GM12873 (cell line): ENCODE measurements around the gene SLC6A4.

ENCODE experiments used
- CTCF ChIP-seq: IDR thresholded peaks from 2 replicates; pipeline ENCODE4 v1.5.1; 2012; ENCODE audit warnings: low read depth, mild to moderate bottlenecking, moderate library complexity, low read length, control low read depth; ENCODE audit not compliant: insufficient read depth; ENCODE audit errors: missing control alignments

Gene SLC6A4

GRCh38 chr17:30219833-30220232, 15.7 kb downstream of the SLC6A4 start:
- no peak for TF ChIP-seq CTCF

- TF ChIP-seq CTCF, result no peak
Observed at GRCh38 chr17:30219315-30219714, 16.2 kb downstream of the SLC6A4 start.

GRCh38 chr17:30218799-30219198, 16.7 kb downstream of the SLC6A4 start:
- no peak for TF ChIP-seq CTCF

- TF ChIP-seq CTCF, result no peak
Observed at GRCh38 chr17:30217746-30218245, 17.7 kb downstream of the SLC6A4 start.

- TF ChIP-seq CTCF, result no peak
Observed at GRCh38 chr17:30217054-30217453, 18.4 kb downstream of the SLC6A4 start.

- TF ChIP-seq CTCF, result peak; percentile 56
Observed at GRCh38 chr17:30212750-30213149, 22.7 kb downstream of the SLC6A4 start.

GRCh38 chr17:30211371-30211770, 24.1 kb downstream of the SLC6A4 start:
- no peak for TF ChIP-seq CTCF
